Activated CD4-positive, alpha-beta T cell treated with anti-CD3 and anti-CD28 coated beads, Interleukin-2, amount 50 U/mL, for 1 hour (primary cell): Measurements from ENCODE around the gene ARHGEF3.

ENCODE experiments used
- DNase-seq: peaks from one replicate; pipeline ENCODE4 v3.0.0-alpha.2; 2020

ARHGEF3 gene

GRCh38 chr3:56819016-56819809, 17.5 kb upstream of the ARHGEF3 start:
- no peak for DNase-seq

GRCh38 chr3:56818156-56818985, 16.6 kb upstream of the ARHGEF3 start:
- DNase-seq: no peak

- no peak for DNase-seq
Observed at GRCh38 chr3:56817646-56818045, 15.9 kb upstream of the ARHGEF3 start.

- DNase-seq: no peak
Observed at GRCh38 chr3:56816061-56816460, 14.3 kb upstream of the ARHGEF3 start.

- DNase-seq: no peak
Observed at GRCh38 chr3:56815589-56815988, 13.8 kb upstream of the ARHGEF3 start.

- DNase-seq: no peak
Observed at GRCh38 chr3:56813653-56813960, 11.9 kb upstream of the ARHGEF3 start.

- no peak for DNase-seq
Observed at GRCh38 chr3:56812754-56813652, 11.3 kb upstream of the ARHGEF3 start.

GRCh38 chr3:56811546-56812202, 9.9 kb upstream of the ARHGEF3 start:
- no peak for DNase-seq

- DNase-seq: no peak
Observed at GRCh38 chr3:56810577-56811545, 9.1 kb upstream of the ARHGEF3 start.

- no peak for DNase-seq
Observed at GRCh38 chr3:56806407-56806806, 4.7 kb upstream of the ARHGEF3 start.

GRCh38 chr3:56802790-56803189, 1.0 kb upstream of the ARHGEF3 start:
- no peak for DNase-seq

GRCh38 chr3:56802378-56802745, 613 bp upstream of the ARHGEF3 start:
- no peak for DNase-seq

- peak; percentile 18 for DNase-seq
Observed at GRCh38 chr3:56800832-56801661, 702 bp downstream of the ARHGEF3 start.

- peak; percentile 69 for DNase-seq
Observed at GRCh38 chr3:56800130-56800831, 1.5 kb downstream of the ARHGEF3 start.

- no peak for DNase-seq
Observed at GRCh38 chr3:56799251-56799882, 2.4 kb downstream of the ARHGEF3 start.

- DNase-seq: no peak
Observed at GRCh38 chr3:56796996-56797395, 4.8 kb downstream of the ARHGEF3 start.

GRCh38 chr3:56796202-56796601, 5.5 kb downstream of the ARHGEF3 start:
- DNase-seq: no peak

GRCh38 chr3:56795829-56796185, 5.9 kb downstream of the ARHGEF3 start:
- no peak for DNase-seq

- no peak for DNase-seq
Observed at GRCh38 chr3:56795097-56795828, 6.5 kb downstream of the ARHGEF3 start.
